Measurements from ENCODE around the gene ADGRA1.

ADGRA1 gene

GRCh38 chr10:133105686-133106390 lies 18.1 kb downstream of the ADGRA1 start:
- TF ChIP-seq, protein P1, sequence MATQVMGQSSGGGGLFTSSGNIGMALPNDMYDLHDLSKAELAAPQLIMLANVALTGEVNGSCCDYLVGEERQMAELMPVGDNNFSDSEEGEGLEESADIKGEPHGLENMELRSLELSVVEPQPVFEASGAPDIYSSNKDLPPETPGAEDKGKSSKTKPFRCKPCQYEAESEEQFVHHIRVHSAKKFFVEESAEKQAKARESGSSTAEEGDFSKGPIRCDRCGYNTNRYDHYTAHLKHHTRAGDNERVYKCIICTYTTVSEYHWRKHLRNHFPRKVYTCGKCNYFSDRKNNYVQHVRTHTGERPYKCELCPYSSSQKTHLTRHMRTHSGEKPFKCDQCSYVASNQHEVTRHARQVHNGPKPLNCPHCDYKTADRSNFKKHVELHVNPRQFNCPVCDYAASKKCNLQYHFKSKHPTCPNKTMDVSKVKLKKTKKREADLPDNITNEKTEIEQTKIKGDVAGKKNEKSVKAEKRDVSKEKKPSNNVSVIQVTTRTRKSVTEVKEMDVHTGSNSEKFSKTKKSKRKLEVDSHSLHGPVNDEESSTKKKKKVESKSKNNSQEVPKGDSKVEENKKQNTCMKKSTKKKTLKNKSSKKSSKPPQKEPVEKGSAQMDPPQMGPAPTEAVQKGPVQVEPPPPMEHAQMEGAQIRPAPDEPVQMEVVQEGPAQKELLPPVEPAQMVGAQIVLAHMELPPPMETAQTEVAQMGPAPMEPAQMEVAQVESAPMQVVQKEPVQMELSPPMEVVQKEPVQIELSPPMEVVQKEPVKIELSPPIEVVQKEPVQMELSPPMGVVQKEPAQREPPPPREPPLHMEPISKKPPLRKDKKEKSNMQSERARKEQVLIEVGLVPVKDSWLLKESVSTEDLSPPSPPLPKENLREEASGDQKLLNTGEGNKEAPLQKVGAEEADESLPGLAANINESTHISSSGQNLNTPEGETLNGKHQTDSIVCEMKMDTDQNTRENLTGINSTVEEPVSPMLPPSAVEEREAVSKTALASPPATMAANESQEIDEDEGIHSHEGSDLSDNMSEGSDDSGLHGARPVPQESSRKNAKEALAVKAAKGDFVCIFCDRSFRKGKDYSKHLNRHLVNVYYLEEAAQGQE (IDR thresholded peaks at IDR 0.05; ENCODE audit: low read depth) = no peak
- TF ChIP-seq YY1 (IDR thresholded peaks at IDR 0.05; ENCODE audit: low read depth) (no peak), CREB1 (IDR thresholded peaks at IDR 0.05; ENCODE audit: low read depth) (no peak), USF1 (IDR thresholded peaks at IDR 0.05) (no peak), ZBTB7A (IDR thresholded peaks at IDR 0.05; ENCODE audit: low read depth) (no peak), EGR1 (IDR thresholded peaks at IDR 0.05) (no peak), EP300 (IDR thresholded peaks at IDR 0.05; ENCODE audit: borderline replicate concordance) (no peak), FOXM1 (IDR thresholded peaks at IDR 0.05; ENCODE audit: borderline replicate concordance, low read depth) (no peak), TAF1 (IDR thresholded peaks at IDR 0.05; ENCODE audit: low read depth) (no peak), TEAD4 (IDR thresholded peaks at IDR 0.05) (no peak), CEBPB (IDR thresholded peaks at IDR 0.05) (no peak)
- TF ChIP-seq, protein P2, sequence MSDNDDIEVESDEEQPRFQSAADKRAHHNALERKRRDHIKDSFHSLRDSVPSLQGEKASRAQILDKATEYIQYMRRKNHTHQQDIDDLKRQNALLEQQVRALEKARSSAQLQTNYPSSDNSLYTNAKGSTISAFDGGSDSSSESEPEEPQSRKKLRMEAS (IDR thresholded peaks at IDR 0.05) = no peak

DNA sequence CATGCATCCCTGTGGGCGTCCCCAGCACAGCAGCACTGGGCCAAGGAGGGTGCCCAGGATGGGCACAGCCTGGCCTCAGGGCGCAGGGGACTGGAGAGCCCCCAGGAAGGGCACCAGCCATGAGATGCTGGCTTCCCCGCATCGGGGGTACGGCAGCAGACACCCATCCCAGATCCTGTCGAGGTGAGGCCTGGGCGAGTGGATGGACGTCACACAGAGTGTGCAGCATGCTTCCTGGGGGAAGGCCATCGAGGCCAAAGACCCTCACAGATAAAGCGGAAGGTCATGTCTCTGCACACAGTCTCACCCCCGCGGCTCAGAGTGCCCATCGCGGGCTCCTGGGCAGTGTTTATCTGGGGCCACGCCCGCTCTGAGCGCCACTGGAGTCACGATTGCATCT lies 18.8 kb downstream of the ADGRA1 start:
- TF ChIP-seq TCF12 (IDR thresholded peaks at IDR 0.05; ENCODE audit: low read depth) = no peak
- TF ChIP-seq, protein P1 (IDR thresholded peaks at IDR 0.05; ENCODE audit: low read depth) = no peak
- TF ChIP-seq CREB1 (IDR thresholded peaks at IDR 0.05; ENCODE audit: low read depth) = no peak
- TF ChIP-seq RAD21 (IDR thresholded peaks at IDR 0.05; ENCODE audit: low read depth) = no peak
- TF ChIP-seq YY1 (IDR thresholded peaks at IDR 0.05; ENCODE audit: low read depth) = no peak
- TF ChIP-seq ZBTB7A (IDR thresholded peaks at IDR 0.05; ENCODE audit: low read depth) = no peak
- TF ChIP-seq FOXM1 (IDR thresholded peaks at IDR 0.05; ENCODE audit: borderline replicate concordance, low read depth) = no peak
- TF ChIP-seq NFIC (IDR thresholded peaks at IDR 0.05) = no peak
- no peak for TF ChIP-seq EGR1 (IDR thresholded peaks at IDR 0.05)
- no peak for TF ChIP-seq CEBPB (IDR thresholded peaks at IDR 0.05)
- TF ChIP-seq TEAD4 (IDR thresholded peaks at IDR 0.05) = no peak
- TF ChIP-seq, protein P2 (IDR thresholded peaks at IDR 0.05) = no peak
- no peak for TF ChIP-seq TAF1 (IDR thresholded peaks at IDR 0.05; ENCODE audit: low read depth)
- no peak for TF ChIP-seq USF1 (IDR thresholded peaks at IDR 0.05)
- no peak for TF ChIP-seq EP300 (IDR thresholded peaks at IDR 0.05; ENCODE audit: borderline replicate concordance)

- no peak for TF ChIP-seq TCF12 (IDR thresholded peaks at IDR 0.05; ENCODE audit: low read depth)
- TF ChIP-seq USF1 (IDR thresholded peaks at IDR 0.05) = no peak
- no peak for TF ChIP-seq EP300 (IDR thresholded peaks at IDR 0.05; ENCODE audit: borderline replicate concordance)
- TF ChIP-seq TEAD4 (IDR thresholded peaks at IDR 0.05) = no peak
- TF ChIP-seq NFIC (IDR thresholded peaks at IDR 0.05) = no peak
- no peak for TF ChIP-seq EGR1 (IDR thresholded peaks at IDR 0.05)
- TF ChIP-seq, protein P2 (IDR thresholded peaks at IDR 0.05) = no peak
- TF ChIP-seq, protein P1 (IDR thresholded peaks at IDR 0.05; ENCODE audit: low read depth) = no peak
- TF ChIP-seq ZBTB7A (IDR thresholded peaks at IDR 0.05; ENCODE audit: low read depth) = no peak
- no peak for TF ChIP-seq TAF1 (IDR thresholded peaks at IDR 0.05; ENCODE audit: low read depth)
- no peak for TF ChIP-seq YY1 (IDR thresholded peaks at IDR 0.05; ENCODE audit: low read depth)
- TF ChIP-seq CREB1 (IDR thresholded peaks at IDR 0.05; ENCODE audit: low read depth) = no peak
- TF ChIP-seq FOXM1 (IDR thresholded peaks at IDR 0.05; ENCODE audit: borderline replicate concordance, low read depth) = no peak
Measured at GRCh38 chr10:133107442-133107841, 19.7 kb downstream of the ADGRA1 start.
